ENCODE measurements around the gene LY6G6C. TPM values are rescaled to one million over a fixed set of nuclear protein-coding genes. Genes with fewer than 3 reads are reported as not detected.

LY6G6C gene
- total RNA-seq, 2 experiments from 2014 or later = not detected

GRCh38 chr6:31722173-31722572 is 627 bp upstream of the LY6G6C start:
- ChIA-PET CTCF (no interaction called here), POLR2A (interaction anchor here (0.8 kb wide), 1 partner anchor 16 kb away, joined by 3 read pairs; no protein-coding TSS in a partner anchor)
- Mint-ChIP-seq H3K9me3 (no peaks in the 10 kb centered on the region), H3K4me3 (no peak overlapping the region), H3K27me3 (peaks cover 4% of the 10 kb centered on the region), H3K27ac (no peak overlapping the region), H3K36me3 (ENCODE audit: low read depth) (peaks cover 17% of the 10 kb centered on the region), H3K4me1 (peaks cover 24% of the 10 kb centered on the region)
- DNase-seq = no peak

- peaks cover 4% of the 10 kb centered on the region for H3K27me3 Mint-ChIP-seq
- peaks cover 6% of the 10 kb centered on the region for H3K4me1 Mint-ChIP-seq
- no peak for DNase-seq
- H3K9me3 Mint-ChIP-seq = no peaks in the 10 kb centered on the region
- ChIA-PET POLR2A (interaction anchor here (1.1 kb wide), 1 partner anchor 18 kb away, joined by 4 read pairs; no protein-coding TSS in a partner anchor), CTCF (no interaction called here)
- no peaks in the 10 kb centered on the region for H3K36me3 Mint-ChIP-seq (ENCODE audit: low read depth)
- no peak overlapping the region for H3K27ac Mint-ChIP-seq
- no peak overlapping the region for H3K4me3 Mint-ChIP-seq
Measured at GRCh38 chr6:31720196-31720770, 1.3 kb downstream of the LY6G6C start.

GRCh38 chr6:31719001-31719400 is 2.5 kb downstream of the LY6G6C start:
- no peak overlapping the region for H3K4me3 Mint-ChIP-seq
- peaks cover 8% of the 10 kb centered on the region for H3K27me3 Mint-ChIP-seq
- H3K36me3 Mint-ChIP-seq (ENCODE audit: low read depth) = no peaks in the 10 kb centered on the region
- no peak for DNase-seq
- no peaks in the 10 kb centered on the region for H3K9me3 Mint-ChIP-seq
- H3K27ac Mint-ChIP-seq = no peak overlapping the region
- ChIA-PET CTCF (interaction anchor here (0.6 kb wide), 1 partner anchor 111 kb away, joined by 3 read pairs; no protein-coding TSS in a partner anchor), POLR2A (no interaction called here)
- peaks cover 2% of the 10 kb centered on the region for H3K4me1 Mint-ChIP-seq

GRCh38 chr6:31718265-31718664 is 3.3 kb downstream of the LY6G6C start:
- no peak for DNase-seq
- ChIA-PET CTCF (no interaction called here), POLR2A (no interaction called here)
- no peaks in the 10 kb centered on the region for H3K36me3 Mint-ChIP-seq (ENCODE audit: low read depth)
- H3K27me3 Mint-ChIP-seq = peaks cover 11% of the 10 kb centered on the region
- no peak overlapping the region for H3K27ac Mint-ChIP-seq
- H3K9me3 Mint-ChIP-seq = no peaks in the 10 kb centered on the region
- no peak overlapping the region for H3K4me3 Mint-ChIP-seq
- peaks cover under 1% of the 10 kb centered on the region for H3K4me1 Mint-ChIP-seq

- ChIA-PET CTCF (no interaction called here), POLR2A (no interaction called here)
- DNase-seq = no peak
- Mint-ChIP-seq H3K4me1 (peaks cover under 1% of the 10 kb centered on the region), H3K4me3 (no peak overlapping the region), H3K27ac (no peak overlapping the region), H3K36me3 (ENCODE audit: low read depth) (no peaks in the 10 kb centered on the region), H3K27me3 (peaks cover 15% of the 10 kb centered on the region), H3K9me3 (no peaks in the 10 kb centered on the region)
Measured at GRCh38 chr6:31717499-31718222, 3.9 kb downstream of the LY6G6C start.

- POLR2A ChIA-PET = interaction anchor here (1.2 to 1.7 kb wide), 5 partner anchors 13 to 25 kb away, joined by 3 to 7 read pairs (median 3); no protein-coding TSS in a partner anchor
Measured at GRCh38 chr6:31715022-31715958, 6.3 kb downstream of the LY6G6C start, which contains the start of gene LY6G6D. LY6G6D (plus strand) TSS chr6:31715348; CDS start chr6:31715356, 8 bp downstream.

GRCh38 chr6:31713991-31714684 is 7.4 kb downstream of the LY6G6C start:
- Mint-ChIP-seq H3K9me3 (no peaks in the 10 kb centered on the region), H3K4me3 (no peak overlapping the region), H3K27me3 (peaks cover 13% of the 10 kb centered on the region), H3K36me3 (ENCODE audit: low read depth) (no peaks in the 10 kb centered on the region), H3K4me1 (peaks cover 26% of the 10 kb centered on the region), H3K27ac (no peak overlapping the region)
- POLR2A ChIA-PET = interaction anchor here (0.7 to 2.2 kb wide), 6 partner anchors 11 to 27 kb away, joined by 3 to 7 read pairs (median 3); partner anchors contain the start of gene DDAH2
- DNase-seq = no peak
- CTCF ChIA-PET = interaction anchor here (0.7 to 1.1 kb wide), 3 partner anchors 9 to 116 kb away, joined by 3 read pairs; partner anchors contain the start of gene MPIG6B

More at GRCh38 chr6:31715022-31715958, 6.3 kb downstream of the LY6G6C start, which contains the start of gene LY6G6D:
- DNase-seq = no peak
- no peaks in the 10 kb centered on the region for H3K36me3 Mint-ChIP-seq (ENCODE audit: low read depth)
- no peak within 1 kb of the TSS for H3K4me3 Mint-ChIP-seq
- H3K27me3 Mint-ChIP-seq = peaks cover 13% of the 10 kb centered on the region
- CTCF ChIA-PET = interaction anchor here (1.0 kb wide), 2 partner anchors 8 to 13 kb away, joined by 3 read pairs; partner anchors contain the start of gene MPIG6B
- H3K27ac Mint-ChIP-seq = no peak within 1 kb of the TSS
- H3K9me3 Mint-ChIP-seq = no peaks in the 10 kb centered on the region
- peaks cover 24% of the 10 kb centered on the region for H3K4me1 Mint-ChIP-seq

- Mint-ChIP-seq H3K36me3 (ENCODE audit: low read depth) (no peaks in the 10 kb centered on the region), H3K27ac (no peak overlapping the region), H3K9me3 (no peaks in the 10 kb centered on the region), H3K27me3 (peaks cover 13% of the 10 kb centered on the region), H3K4me1 (peaks cover 26% of the 10 kb centered on the region), H3K4me3 (no peak overlapping the region)
- DNase-seq = no peak
- POLR2A ChIA-PET = interaction anchor here (1.2 to 2.7 kb wide), 3 partner anchors 12 to 27 kb away, joined by 3 to 7 read pairs (median 6); partner anchors contain the start of genes DDAH2 and MSH5
- CTCF ChIA-PET = interaction anchor here (1.1 kb wide), 1 partner anchor 25 kb away, joined by 3 read pairs; no protein-coding TSS in a partner anchor
Measured at GRCh38 chr6:31713465-31713864, 8.1 kb downstream of the LY6G6C start.

- Mint-ChIP-seq H3K36me3 (ENCODE audit: low read depth) (no peaks in the 10 kb centered on the region), H3K4me1 (peaks cover 26% of the 10 kb centered on the region), H3K9me3 (no peaks in the 10 kb centered on the region), H3K27me3 (peaks cover 13% of the 10 kb centered on the region), H3K27ac (no peak overlapping the region), H3K4me3 (no peak overlapping the region)
- ChIA-PET POLR2A (interaction anchor here (1.8 to 2.7 kb wide), 4 partner anchors 9 to 28 kb away, joined by 6 to 9 read pairs (median 7); partner anchors contain the start of genes ABHD16A, DDAH2 and MSH5), CTCF (interaction anchor here (0.6 to 1.6 kb wide), 5 partner anchors 9 to 240 kb away, joined by 3 to 4 read pairs (median 3); partner anchors contain the start of gene ABHD16A)
- DNase-seq = peak; percentile 30
Measured at GRCh38 chr6:31712296-31712695, 9.2 kb downstream of the LY6G6C start.

GRCh38 chr6:31711233-31711632 is 10.3 kb downstream of the LY6G6C start:
- POLR2A ChIA-PET = interaction anchor here (0.6 to 2.7 kb wide), 12 partner anchors 8 to 127 kb away, joined by 3 to 9 read pairs (median 3); partner anchors contain the start of genes ABHD16A, CLIC1 and MSH5

GRCh38 chr6:31710523-31711219 is 10.9 kb downstream of the LY6G6C start:
- Mint-ChIP-seq H3K9me3 (no peaks in the 10 kb centered on the region), H3K4me1 (peaks cover 26% of the 10 kb centered on the region), H3K27ac (no peak overlapping the region), H3K27me3 (peaks cover 13% of the 10 kb centered on the region), H3K4me3 (peak overlapping the region; percentile 30), H3K36me3 (ENCODE audit: low read depth) (no peaks in the 10 kb centered on the region)
- CTCF ChIA-PET = interaction anchor here (1.0 to 1.6 kb wide), 3 partner anchors 21 to 241 kb away, joined by 4 to 5 read pairs (median 4); no protein-coding TSS in a partner anchor
- DNase-seq = no peak
- POLR2A ChIA-PET = interaction anchor here (0.6 to 2.7 kb wide), 12 partner anchors 8 to 128 kb away, joined by 3 to 9 read pairs (median 3); partner anchors contain the start of genes ABHD16A, CLIC1 and MSH5

More at GRCh38 chr6:31711233-31711632, 10.3 kb downstream of the LY6G6C start:
- H3K27me3 Mint-ChIP-seq = peaks cover 13% of the 10 kb centered on the region
- no peak for DNase-seq
- CTCF ChIA-PET = interaction anchor here (0.6 to 1.6 kb wide), 7 partner anchors 22 to 241 kb away, joined by 3 to 5 read pairs (median 3); partner anchors contain the start of gene VARS1
- peaks cover 26% of the 10 kb centered on the region for H3K4me1 Mint-ChIP-seq
- H3K27ac Mint-ChIP-seq = peak overlapping the region; percentile 47
- peak overlapping the region; percentile 30 for H3K4me3 Mint-ChIP-seq
- H3K36me3 Mint-ChIP-seq (ENCODE audit: low read depth) = no peaks in the 10 kb centered on the region
- no peaks in the 10 kb centered on the region for H3K9me3 Mint-ChIP-seq
